HG02885 (cell line): ENCODE results near the gene CHST10.
"Not testable (repeated sequence)": the region's sequence is repeated elsewhere in the genome, so short reads cannot be mapped to it uniquely, and the experiment has no call there.

Experiments used
- ATAC-seq: cut with Tn5 transposase; IDR thresholded peaks from one replicate; pipeline ENCODE4 v1.9.1; 2021; ENCODE audit warnings: mild to moderate bottlenecking; ENCODE audit not compliant: unreplicated experiment, poor library complexity

The CHST10 gene

GRCh38 chr2:100395532-100396350 is 21.7 kb downstream of the CHST10 start:
- no peak for ATAC-seq

GRCh38 chr2:100394111-100394641 is 23.3 kb downstream of the CHST10 start:
- peak; percentile 35 for ATAC-seq

GRCh38 chr2:100393362-100393761 is 24.1 kb downstream of the CHST10 start:
- no peak for ATAC-seq

GRCh38 chr2:100392715-100393114 is 24.8 kb downstream of the CHST10 start:
- ATAC-seq = no peak

GRCh38 chr2:100391735-100392515 is 25.5 kb downstream of the CHST10 start:
- no peak for ATAC-seq

- no peak for ATAC-seq
Observed at GRCh38 chr2:100390001-100390940, 27.2 kb downstream of the CHST10 start.

- no peak for ATAC-seq
Observed at GRCh38 chr2:100388703-100389102, 28.8 kb downstream of the CHST10 start.

- no peak for ATAC-seq
Observed at GRCh38 chr2:100383954-100384353, 33.5 kb downstream of the CHST10 start.

- ATAC-seq = no peak
Observed at GRCh38 chr2:100383306-100383705, 34.2 kb downstream of the CHST10 start.

- ATAC-seq = peak; percentile 67
Observed at GRCh38 chr2:100381240-100381639, 36.2 kb downstream of the CHST10 start.

GRCh38 chr2:100380681-100381080 is 36.8 kb downstream of the CHST10 start:
- ATAC-seq = no peak

- ATAC-seq = no peak
Observed at GRCh38 chr2:100376836-100377235, 40.6 kb downstream of the CHST10 start.

- no peak for ATAC-seq
Observed at GRCh38 chr2:100367163-100367562, 50.3 kb downstream of the CHST10 start.

- ATAC-seq = no peak
Observed at GRCh38 chr2:100365434-100365833, 52.0 kb downstream of the CHST10 start.

- not testable (repeated sequence) for ATAC-seq
Observed at GRCh38 chr2:100362269-100362668, 55.2 kb downstream of the CHST10 start.

GRCh38 chr2:100359576-100359975 is 57.9 kb downstream of the CHST10 start:
- no peak for ATAC-seq

- ATAC-seq = no peak
Observed at GRCh38 chr2:100358554-100358953, 58.9 kb downstream of the CHST10 start.

GRCh38 chr2:100352521-100352920 is 64.9 kb downstream of the CHST10 start:
- ATAC-seq = no peak

- ATAC-seq = no peak
Observed at GRCh38 chr2:100350661-100351185, 66.7 kb downstream of the CHST10 start.

GRCh38 chr2:100345144-100345543 is 72.3 kb downstream of the CHST10 start:
- ATAC-seq = not testable (repeated sequence)
